ENCODE measurements around the gene JAM3.

- TF ChIP-seq CTCF (IDR thresholded peaks at IDR 0.05; ENCODE audit: insufficient read depth, low read length) (no peak), POLR2AphosphoS5 (IDR thresholded peaks at IDR 0.05; ENCODE audit: low read depth) (no peak), REST (IDR thresholded peaks at IDR 0.05; ENCODE audit: insufficient replicate concordance, low read depth) (no peak)
Observed at GRCh38 chr11:134158023-134158422, 89.2 kb downstream of the JAM3 start.
